Measurements from ENCODE around the gene CMSS1.
A peak's percentile ranks its signal among the peaks of the same experiment; 100 is the strongest.

DNA sequence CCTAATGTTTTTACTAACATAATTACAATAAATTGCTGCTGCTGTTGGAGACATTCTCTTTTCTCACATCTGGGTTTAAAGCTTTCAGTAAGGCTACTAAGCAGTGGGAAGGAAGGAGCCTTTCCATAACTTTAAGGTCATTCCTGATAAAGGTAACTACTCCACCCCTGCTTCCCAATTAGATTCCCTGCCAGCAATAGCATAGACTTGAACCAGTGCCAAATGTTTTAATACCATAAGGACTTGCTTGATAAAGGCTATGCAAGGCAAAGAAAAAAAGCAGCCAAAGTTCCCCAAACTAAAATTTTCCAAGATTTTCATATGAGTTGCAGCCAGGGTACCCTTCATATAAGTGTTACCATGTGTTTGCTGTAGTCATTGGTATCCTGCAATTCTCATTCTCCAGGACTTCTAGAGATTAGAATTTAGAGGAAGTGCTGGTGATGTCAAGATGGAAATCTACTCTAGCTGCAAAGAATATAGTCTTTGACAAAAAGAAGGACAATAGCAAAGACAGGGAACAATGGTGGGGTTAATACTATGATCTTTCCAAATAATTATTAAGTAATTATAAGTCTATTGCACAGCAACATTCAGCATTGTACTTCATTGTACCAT is 190.5 kb downstream of the CMSS1 start:
- TF ChIP-seq POLR2AphosphoS5 (IDR thresholded peaks at IDR 0.05; ENCODE audit: low read depth) (no peak), GABPA (IDR thresholded peaks at IDR 0.05; ENCODE audit: low read depth) (no peak), SPI1 (IDR thresholded peaks at IDR 0.05; ENCODE audit: borderline replicate concordance, low read depth) (peak; percentile 65)
- TF ChIP-seq, protein P1, sequence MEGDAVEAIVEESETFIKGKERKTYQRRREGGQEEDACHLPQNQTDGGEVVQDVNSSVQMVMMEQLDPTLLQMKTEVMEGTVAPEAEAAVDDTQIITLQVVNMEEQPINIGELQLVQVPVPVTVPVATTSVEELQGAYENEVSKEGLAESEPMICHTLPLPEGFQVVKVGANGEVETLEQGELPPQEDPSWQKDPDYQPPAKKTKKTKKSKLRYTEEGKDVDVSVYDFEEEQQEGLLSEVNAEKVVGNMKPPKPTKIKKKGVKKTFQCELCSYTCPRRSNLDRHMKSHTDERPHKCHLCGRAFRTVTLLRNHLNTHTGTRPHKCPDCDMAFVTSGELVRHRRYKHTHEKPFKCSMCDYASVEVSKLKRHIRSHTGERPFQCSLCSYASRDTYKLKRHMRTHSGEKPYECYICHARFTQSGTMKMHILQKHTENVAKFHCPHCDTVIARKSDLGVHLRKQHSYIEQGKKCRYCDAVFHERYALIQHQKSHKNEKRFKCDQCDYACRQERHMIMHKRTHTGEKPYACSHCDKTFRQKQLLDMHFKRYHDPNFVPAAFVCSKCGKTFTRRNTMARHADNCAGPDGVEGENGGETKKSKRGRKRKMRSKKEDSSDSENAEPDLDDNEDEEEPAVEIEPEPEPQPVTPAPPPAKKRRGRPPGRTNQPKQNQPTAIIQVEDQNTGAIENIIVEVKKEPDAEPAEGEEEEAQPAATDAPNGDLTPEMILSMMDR (IDR thresholded peaks at IDR 0.05; ENCODE audit: insufficient read depth, low read length) = no peak
